ENCODE results near the gene TIAM1. TPM values are rescaled to one million over a fixed set of nuclear protein-coding genes. Genes with fewer than 3 reads are reported as not detected.

The TIAM1 gene
- 9.4 TPM in 2 replicates for total RNA-seq (2014; rRNA removed; shearing (Covaris generic))

- DNase-seq (ENCODE audit: low spot score): peak; percentile 80
Observed at GRCh38 chr21:31343680-31344480, at the start of gene TIAM1. TIAM1 (minus strand) TSS chr21:31344261; CDS start chr21:31266972, 77,289 bp downstream.

- DNase-seq (ENCODE audit: low spot score): no peak
Observed at GRCh38 chr21:31387560-31388186, 43.6 kb upstream of the TIAM1 start.

DNA sequence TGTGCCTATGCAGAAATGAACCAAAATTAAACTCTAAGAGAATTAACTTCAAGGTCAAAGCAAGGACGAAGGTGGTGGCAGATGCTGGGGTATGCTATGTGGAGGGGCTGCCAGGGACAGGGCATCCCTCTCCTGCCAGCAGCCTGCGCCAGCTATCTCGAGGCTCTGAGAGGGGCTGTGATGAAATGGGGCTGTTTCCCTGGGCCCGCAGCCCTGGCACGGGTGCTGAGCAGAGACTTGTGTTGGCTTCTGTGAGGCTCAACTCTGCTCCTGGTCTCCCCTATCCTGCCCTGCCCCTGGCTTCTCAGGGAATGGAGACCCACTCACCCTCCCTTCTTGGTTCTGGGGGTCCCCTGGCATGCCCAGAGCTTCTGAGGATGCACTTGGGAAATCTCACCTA lies 41.9 kb upstream of the TIAM1 start:
- DNase-seq (ENCODE audit: low spot score): no peak

- DNase-seq (ENCODE audit: low spot score): no peak
Observed at GRCh38 chr21:31383770-31384169, 39.7 kb upstream of the TIAM1 start.

- DNase-seq (ENCODE audit: low spot score): no peak
Observed at GRCh38 chr21:31382060-31382459, 38.0 kb upstream of the TIAM1 start.

DNA sequence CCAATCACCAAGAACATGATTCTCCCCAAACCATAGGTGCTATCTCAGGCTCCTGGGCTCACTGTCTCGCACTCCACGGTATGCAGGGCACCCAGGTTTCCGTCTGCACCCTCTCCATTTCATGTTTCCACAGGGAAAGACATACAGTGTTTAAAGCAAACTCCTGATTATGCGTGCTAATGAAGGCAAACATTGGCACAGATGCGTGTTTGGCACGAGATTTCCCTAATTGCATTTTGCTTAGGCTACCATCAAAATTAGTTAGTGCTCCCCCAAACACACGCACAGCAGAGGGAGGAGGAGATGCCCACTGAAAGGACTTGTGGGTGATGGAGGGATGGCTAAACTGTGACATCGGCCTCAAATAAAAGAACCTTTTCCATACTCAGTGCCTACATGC lies 32.2 kb upstream of the TIAM1 start:
- DNase-seq (ENCODE audit: low spot score): no peak

DNA sequence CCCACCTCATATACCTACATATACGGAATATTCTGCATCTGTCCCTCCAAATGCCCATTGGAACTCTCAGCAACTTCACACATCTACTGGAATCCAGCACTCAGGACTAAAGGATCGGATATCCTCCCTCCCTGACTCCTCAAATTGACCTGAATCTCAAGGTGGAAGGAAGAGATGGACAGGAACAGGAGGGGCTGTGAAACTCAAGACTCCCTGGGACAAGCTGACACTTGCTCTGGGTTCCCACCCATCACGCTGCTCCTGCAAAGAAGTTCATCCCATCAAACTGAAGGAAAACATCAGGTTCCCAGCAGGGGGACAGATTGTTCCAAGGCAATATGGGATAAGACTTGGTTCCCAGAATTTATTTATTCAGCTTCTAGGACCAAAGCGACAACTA lies 30.3 kb upstream of the TIAM1 start:
- DNase-seq (ENCODE audit: low spot score): no peak

DNA sequence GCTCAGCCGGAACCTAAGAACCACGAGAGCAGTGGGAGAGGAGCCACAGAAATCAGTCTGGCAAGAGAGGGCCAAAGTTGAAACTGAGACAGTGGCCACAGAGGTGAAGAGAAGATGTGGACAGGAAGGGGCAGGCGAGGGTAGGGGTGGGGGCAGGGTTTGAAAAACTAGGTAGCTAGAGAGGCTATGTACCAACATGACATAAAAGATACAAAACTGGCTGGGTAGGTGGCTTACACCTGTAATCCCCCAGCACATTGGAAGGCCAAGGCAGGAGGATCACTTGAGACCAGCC lies 28.4 kb upstream of the TIAM1 start:
- no peak for DNase-seq (ENCODE audit: low spot score)

DNA sequence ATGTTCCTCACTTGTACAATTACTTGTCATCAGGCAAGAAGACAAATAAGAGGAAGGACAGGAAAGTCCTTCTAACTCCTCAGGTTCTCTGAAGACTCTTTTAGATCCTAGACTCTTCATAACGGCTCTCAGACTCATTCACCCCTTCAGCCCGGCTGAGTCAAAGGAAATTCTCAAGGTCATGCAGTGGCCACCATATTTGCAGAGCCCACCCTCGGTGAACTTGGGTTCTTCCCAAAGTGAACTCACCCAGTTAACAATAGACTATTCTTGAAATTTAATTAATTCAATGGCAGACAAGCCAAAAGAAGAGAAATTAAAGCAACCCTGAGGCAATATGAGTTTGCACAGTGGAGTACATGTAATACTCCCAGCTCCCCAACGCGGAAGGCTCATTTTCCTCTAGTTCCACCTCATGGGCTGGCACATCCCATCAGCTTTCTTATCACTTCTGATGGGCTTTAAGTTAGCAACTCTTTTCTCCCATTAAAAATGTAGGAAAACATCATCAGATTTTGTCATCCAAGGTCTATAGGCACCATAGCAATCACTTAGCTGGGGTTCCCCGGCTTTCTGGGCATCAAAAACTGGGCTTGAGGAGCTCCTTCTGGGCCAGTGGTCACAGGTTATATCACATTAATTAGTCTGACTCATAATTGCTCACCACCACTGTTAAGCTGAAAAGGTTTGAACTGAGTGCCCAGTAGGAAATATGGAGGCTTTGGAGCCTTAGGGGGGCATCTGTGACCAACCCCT lies 27.8 kb upstream of the TIAM1 start:
- no peak for DNase-seq (ENCODE audit: low spot score)

DNA sequence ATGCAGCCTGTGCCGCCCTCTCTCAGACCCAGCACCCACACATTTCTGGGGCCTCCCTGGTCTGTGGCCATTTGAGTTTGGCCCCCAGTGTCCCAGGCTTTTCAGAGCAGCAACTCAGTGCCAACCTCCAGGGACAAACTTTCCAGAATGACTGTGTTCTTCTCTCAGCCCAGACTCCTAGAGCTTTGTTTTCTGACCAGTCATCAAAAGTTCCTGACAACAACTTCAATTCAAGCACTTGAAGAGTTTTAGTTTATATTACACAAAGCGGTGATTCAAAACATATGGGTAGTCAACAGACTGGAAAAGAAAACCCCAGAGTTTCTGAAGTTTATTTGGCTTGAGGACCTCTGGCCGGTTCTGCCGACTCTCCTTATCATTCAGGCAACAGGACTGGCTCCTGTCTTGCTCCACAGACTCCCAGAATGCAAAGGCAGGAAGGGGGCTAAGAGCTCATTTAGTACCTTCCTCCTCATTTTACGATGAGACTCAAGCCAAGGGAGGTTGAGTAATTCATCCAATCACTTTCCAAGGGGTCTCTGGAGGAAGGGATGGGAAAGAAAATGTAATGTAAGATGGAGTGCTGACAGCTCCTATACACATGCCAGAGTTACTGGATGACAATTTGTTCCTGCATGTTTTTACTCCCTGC lies 27.0 kb upstream of the TIAM1 start:
- DNase-seq (ENCODE audit: low spot score): peak; percentile 73

DNA sequence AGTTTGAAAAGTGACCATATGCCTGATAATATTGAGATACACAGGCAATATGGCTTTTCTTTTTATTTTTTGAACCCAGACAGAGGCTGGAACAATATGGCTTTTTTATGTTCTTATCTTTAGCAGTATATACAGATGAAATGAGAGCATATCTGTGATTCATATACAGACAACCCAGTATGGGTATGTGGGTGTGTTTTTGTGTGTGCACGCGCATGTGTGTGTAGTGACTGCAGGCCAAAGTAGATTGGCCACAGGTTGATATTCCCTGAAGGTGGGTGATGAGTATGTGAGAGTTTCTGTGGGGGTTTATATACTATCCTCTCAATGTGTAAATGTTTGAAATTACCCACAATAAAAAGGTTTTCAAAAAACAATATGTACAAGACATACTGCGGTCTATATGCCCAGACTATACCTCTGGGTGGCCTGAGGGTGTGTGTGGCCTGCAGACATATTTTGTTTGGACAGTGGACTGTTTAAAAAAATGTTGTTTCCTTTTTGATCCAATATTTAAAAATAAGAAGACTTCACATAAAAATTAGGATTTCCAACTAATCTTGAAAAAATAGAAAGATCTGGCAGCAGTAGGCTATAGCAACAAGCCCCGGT lies 26.3 kb upstream of the TIAM1 start:
- no peak for DNase-seq (ENCODE audit: low spot score)

DNA sequence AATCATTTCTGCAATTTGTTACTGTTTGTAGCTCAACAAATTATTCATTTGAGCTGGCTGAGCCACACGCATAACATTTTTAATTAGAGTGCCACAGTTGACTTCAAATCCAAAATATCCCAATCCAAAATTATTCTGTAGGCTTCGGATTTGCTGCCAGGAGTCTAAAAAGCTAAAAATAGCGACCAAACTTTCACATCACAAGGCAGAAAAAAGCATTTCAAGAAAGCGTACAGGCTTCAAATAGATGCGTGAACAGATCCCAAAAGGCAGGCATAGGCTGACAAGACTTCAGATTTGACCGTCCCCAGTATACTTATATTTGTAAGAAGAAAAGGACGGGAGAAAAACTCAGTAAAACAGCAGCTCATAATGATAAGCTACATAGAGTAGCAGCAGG lies 24.3 kb upstream of the TIAM1 start:
- no peak for DNase-seq (ENCODE audit: low spot score)

- no peak for DNase-seq (ENCODE audit: low spot score)
Observed at GRCh38 chr21:31367801-31368200, 23.7 kb upstream of the TIAM1 start.

DNA sequence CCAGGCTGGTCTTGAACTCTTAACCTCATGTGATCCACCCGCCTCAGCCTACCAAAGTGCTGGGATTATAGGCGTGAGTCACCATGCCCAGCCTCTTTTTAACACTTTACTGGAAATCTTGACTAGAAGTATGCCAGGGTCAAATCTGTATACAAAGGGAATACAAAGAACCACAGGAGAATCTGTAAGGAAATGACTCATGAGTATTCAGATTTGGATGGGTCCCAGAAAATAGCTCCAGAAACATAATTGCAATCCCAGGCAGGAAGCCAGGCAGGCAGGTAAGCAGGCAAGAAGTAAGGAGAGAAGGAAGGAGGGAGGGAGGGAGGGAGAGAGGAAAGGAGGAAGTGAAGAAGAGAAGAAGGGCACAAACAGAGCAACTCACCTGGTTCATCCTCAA lies 22.8 kb upstream of the TIAM1 start:
- DNase-seq (ENCODE audit: low spot score): peak; percentile 98

- no peak for DNase-seq (ENCODE audit: low spot score)
Observed at GRCh38 chr21:31364253-31364945, 20.3 kb upstream of the TIAM1 start.

- DNase-seq (ENCODE audit: low spot score): peak; percentile 53
Observed at GRCh38 chr21:31363720-31364119, 19.7 kb upstream of the TIAM1 start.

DNA sequence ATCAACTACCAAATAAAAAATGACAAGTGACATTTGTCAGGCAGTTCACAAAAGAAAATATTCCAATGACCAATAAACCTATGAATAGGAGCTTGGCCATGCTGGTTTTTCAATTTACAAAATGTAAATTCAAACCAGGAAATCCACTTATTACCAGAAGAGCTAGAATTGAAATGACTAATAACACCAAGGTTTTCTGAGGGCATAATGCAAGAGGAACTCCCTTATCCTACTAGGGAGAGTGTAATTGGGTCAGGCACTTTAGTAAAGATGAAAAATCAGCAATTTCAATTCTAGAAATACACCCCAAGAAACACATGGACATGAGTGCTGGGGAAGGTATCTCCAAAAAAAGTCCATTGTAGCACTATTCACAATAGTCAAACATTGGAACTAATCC lies 16.7 kb upstream of the TIAM1 start:
- no peak for DNase-seq (ENCODE audit: low spot score)

DNA sequence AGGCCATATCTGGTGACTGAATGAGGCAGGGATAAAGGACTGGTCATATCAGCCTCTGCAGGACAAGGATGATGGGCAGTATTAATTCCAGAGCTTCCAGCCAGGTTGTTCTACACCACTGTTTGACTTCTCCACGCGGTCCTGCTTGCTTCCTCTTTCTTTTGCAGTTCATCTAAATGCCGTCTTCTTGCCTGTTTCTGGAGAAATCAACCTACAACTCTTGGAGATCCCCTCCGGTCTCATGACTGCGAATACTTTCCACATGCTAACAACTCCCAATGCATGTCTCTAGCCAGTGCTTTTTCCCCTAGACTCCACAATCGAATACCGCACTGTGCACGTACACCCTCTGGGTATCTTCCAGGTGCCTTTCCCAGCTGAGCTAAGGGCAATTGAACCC lies 14.1 kb upstream of the TIAM1 start:
- DNase-seq (ENCODE audit: low spot score): no peak

GRCh38 chr21:31356440-31356839 lies 12.4 kb upstream of the TIAM1 start:
- DNase-seq (ENCODE audit: low spot score): no peak

GRCh38 chr21:31354604-31355443 lies 10.8 kb upstream of the TIAM1 start:
- peak; percentile 78 for DNase-seq (ENCODE audit: low spot score)

Measured in H4 (cell line).